GM19099 (cell line): ENCODE results near the gene WDR77.
A peak's percentile ranks its signal among the peaks of the same experiment; 100 is the strongest.

Source experiments
- POLR2A ChIP-seq: IDR thresholded peaks from 3 replicates; pipeline ENCODE4 v1.6.1; 2011; ENCODE audit warnings: low read depth; ENCODE audit not compliant: insufficient read length; ENCODE audit errors: extremely low read depth

Gene WDR77

GRCh38 chr1:111448918-111449702, at the start of gene WDR77, which contains the start of gene ATP5PB:
Gene WDR77 (minus strand): TSS chr1:111449256. CDS start chr1:111449169, 87 bp downstream.
Gene ATP5PB (plus strand): TSS chr1:111449464. CDS start chr1:111449542, 78 bp downstream.
- TF ChIP-seq POLR2A, result peak; percentile 78

- TF ChIP-seq POLR2A, result no peak
Measured at GRCh38 chr1:111497592-111497991, 48.5 kb upstream of the WDR77 start.

GRCh38 chr1:111496398-111496797, 47.3 kb upstream of the WDR77 start:
- TF ChIP-seq POLR2A, result no peak

DNA sequence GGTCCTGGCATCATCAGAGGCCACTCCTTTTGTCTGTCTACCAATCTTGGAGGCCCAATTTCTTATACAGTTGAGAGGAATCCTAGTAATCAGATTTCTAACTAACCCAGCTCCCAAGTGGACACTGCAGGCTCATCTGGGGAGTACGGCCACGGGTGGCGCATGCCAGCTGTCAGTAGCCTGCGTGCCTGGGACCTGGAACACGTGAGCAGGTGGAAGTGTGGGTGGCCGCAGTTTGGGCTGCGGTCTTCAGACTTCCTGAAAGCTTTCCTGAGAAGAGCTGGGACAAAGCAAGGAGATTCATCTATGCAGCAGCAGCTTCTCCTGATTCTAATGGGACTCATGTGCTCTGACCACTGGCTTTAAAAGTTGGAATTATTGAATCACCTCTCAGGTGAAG, 42.0 kb upstream of the WDR77 start:
- no peak for TF ChIP-seq POLR2A

- no peak for TF ChIP-seq POLR2A
Measured at GRCh38 chr1:111490220-111490619, 41.2 kb upstream of the WDR77 start.

- no peak for TF ChIP-seq POLR2A
Measured at GRCh38 chr1:111489604-111490003, 40.5 kb upstream of the WDR77 start.

- TF ChIP-seq POLR2A, result no peak
Measured at GRCh38 chr1:111488669-111489068, 39.6 kb upstream of the WDR77 start.

DNA sequence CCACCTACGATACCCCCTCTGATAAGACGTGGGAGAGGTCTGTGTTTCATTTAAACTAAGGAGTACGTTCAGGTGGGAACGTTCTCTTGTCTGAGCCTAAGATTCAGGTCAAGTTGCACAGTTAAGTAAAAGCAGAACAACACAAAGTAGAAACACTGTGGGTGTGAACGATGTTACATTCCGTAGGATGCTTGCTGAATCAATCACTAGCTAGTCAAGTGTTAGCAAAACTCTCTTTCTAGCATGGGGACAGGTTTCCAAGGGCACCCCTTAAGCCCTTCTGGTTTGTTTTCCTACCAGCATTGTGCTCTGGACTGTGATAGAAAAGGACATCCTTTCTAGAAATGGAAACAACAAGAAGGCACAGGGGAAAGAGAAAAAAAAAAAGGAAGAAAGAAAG, 38.1 kb upstream of the WDR77 start:
- no peak for TF ChIP-seq POLR2A

DNA sequence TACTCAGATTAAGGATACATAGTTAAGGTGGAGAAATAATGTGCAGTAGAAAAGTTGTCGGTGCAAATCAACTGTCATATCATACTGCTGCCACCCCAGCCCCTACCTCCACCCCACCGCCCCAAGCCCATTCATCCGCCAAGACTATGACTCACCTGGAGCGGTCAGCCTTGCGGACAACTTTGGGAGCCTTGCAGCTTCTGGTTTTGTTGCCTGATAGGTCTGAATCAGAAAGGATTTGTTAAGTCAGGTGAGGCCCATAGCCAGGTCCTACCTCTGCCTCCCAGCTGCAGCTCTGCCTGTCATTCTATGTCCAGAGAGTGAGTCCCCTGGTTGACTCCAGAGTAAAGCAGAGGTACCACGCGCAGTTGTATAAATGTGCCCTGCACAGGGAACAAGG, 37.4 kb upstream of the WDR77 start:
- TF ChIP-seq POLR2A, result no peak

- no peak for TF ChIP-seq POLR2A
Measured at GRCh38 chr1:111484391-111485026, 35.5 kb upstream of the WDR77 start.

DNA sequence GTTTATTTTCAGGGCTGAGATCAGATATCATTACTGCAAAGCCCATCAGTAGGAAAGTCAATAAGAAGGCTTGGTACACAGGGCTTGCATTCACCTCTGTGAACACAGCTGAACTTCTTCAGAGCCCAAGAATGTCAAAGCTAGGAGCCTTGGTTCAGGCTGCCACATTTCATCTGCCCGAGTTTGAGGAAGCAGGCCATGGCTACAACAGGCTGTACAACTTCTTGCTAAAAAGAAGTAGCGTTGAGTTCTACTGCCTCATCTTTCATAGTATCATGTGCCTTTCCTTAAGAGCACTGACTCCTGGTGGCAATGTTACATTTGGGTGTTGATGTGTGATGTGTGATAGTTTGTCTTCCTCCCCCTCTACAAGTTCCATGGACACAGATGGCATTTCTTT, 34.8 kb upstream of the WDR77 start:
- no peak for TF ChIP-seq POLR2A

GRCh38 chr1:111483166-111483565, 34.1 kb upstream of the WDR77 start:
- no peak for TF ChIP-seq POLR2A

- TF ChIP-seq POLR2A, result no peak
Measured at GRCh38 chr1:111481387-111482221, 32.5 kb upstream of the WDR77 start.

DNA sequence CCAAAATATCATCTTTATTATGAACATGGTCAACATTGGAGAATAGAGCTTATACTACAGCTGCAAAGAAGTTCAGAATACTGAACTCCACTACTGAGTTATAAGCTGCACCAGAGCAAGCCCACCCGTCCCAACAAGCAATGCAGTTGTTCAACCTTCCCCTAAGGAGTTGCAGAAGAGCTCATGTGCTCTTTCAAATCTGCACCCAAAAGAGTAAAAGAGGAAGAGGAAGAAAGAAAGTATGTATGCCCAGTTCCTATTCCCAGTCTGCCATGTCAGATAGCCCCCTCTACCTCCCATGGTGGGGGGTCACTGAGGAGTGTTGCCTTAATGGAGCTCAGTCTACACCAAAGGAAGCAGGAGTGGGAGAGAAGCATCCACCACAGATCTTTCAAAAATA, 31.6 kb upstream of the WDR77 start:
- TF ChIP-seq POLR2A, result no peak

GRCh38 chr1:111476761-111477309, 27.8 kb upstream of the WDR77 start:
- no peak for TF ChIP-seq POLR2A
